Fibroblast of lung (primary cell): ENCODE data around the gene CST9. TPM values are rescaled to one million over a fixed set of nuclear protein-coding genes. Genes with fewer than 3 reads are reported as not detected.

ENCODE experiments used
- DNase-seq, 2 donors: peaks; one replicate each; pipeline versions ENCODE4 v3.0.0 to v3.0.0-alpha.2; 2010; ENCODE audit warnings: low read depth in 2 of 2
- H2AFZ ChIP-seq: 2 replicates; pipeline ENCODE4 v1.5.1; 2012; ENCODE audit warnings: low read length, control low read depth, inconsistent platforms
- H3K27ac ChIP-seq: 2 replicates; pipeline ENCODE4 v1.5.1; 2011; ENCODE audit warnings: low read length, control low read depth; ENCODE audit not compliant: insufficient read depth
- H3K27me3 ChIP-seq: 2 replicates; pipeline ENCODE4 v1.5.1; 2011; ENCODE audit warnings: mild to moderate bottlenecking, low read length; ENCODE audit not compliant: control insufficient read depth, insufficient read depth
- H3K36me3 ChIP-seq: 2 replicates; pipeline ENCODE4 v1.5.1; 2011; ENCODE audit warnings: low read length; ENCODE audit not compliant: control insufficient read depth, insufficient read depth
- H3K4me1 ChIP-seq: 2 replicates; pipeline ENCODE4 v1.5.1; 2011; ENCODE audit warnings: low read length; ENCODE audit not compliant: control insufficient read depth, insufficient read depth; ENCODE audit errors: extremely low read depth
- H3K4me2 ChIP-seq: 2 replicates; pipeline ENCODE4 v1.5.1; 2011; ENCODE audit warnings: low read length, control low read depth; ENCODE audit not compliant: insufficient read depth; ENCODE audit errors: extremely low read depth
- H3K4me3 ChIP-seq, 4 experiments: fragments of 200-600 bp in 1 of 4; sonication (generic) in 1 of 4; replicated peaks in 1 of 4; 2 replicates each; pipeline ENCODE4 v1.5.1; 2011 to 2016; ENCODE audit warnings: low read length in 4 of 4, low read depth in 3 of 4, mild to moderate bottlenecking in 3 of 4, control low read depth in 2 of 4, inconsistent platforms in 1 of 4, mixed read lengths in 1 of 4; ENCODE audit not compliant: insufficient read depth in 1 of 4; ENCODE audit errors: control extremely low read depth in 1 of 4
- H3K79me2 ChIP-seq: 2 replicates; pipeline ENCODE4 v1.5.1; 2012; ENCODE audit warnings: mild to moderate bottlenecking, low read length, inconsistent platforms; ENCODE audit not compliant: control insufficient read depth, insufficient read depth
- H3K9ac ChIP-seq: 2 replicates; pipeline ENCODE4 v1.5.1; 2011; ENCODE audit warnings: mild to moderate bottlenecking, low read length, control low read depth; ENCODE audit not compliant: insufficient read depth
- H3K9me3 ChIP-seq: 2 replicates; pipeline ENCODE4 v1.5.1; 2012; ENCODE audit warnings: low read depth, low read length; ENCODE audit not compliant: control insufficient read depth, insufficient read depth
- H4K20me1 ChIP-seq: 2 replicates; pipeline ENCODE4 v1.5.1; 2011; ENCODE audit warnings: low read length; ENCODE audit not compliant: control insufficient read depth, insufficient read depth; ENCODE audit errors: extremely low read depth
- CTCF ChIP-seq, 2 donors: IDR thresholded peaks in 1 of 2; conservative IDR thresholded peaks in 1 of 2; 1 replicate in 1 of 2; 2 replicates in 1 of 2; pipeline ENCODE4 v1.5.1; 2011 to 2012; ENCODE audit warnings: low read length in 2 of 2, control low read depth in 1 of 2, inconsistent platforms in 1 of 2, low read depth in 1 of 2, mild to moderate bottlenecking in 1 of 2
- EZH2 ChIP-seq: IDR thresholded peaks from 2 replicates; pipeline ENCODE4 v1.5.1; 2012; ENCODE audit warnings: low read length, control low read depth, mild to moderate bottlenecking; ENCODE audit errors: missing control alignments
- polyA plus RNA-seq, 2 donors: library from polyadenylated mRNA; depleted of rRNA in 1 of 2; stranded (reverse) in 1 of 2; unstranded in 1 of 2; fragments of >200 nt; gene quantifications; 2 replicates each; pipeline ENCODE4 v1.2.1, GENCODE V29; 2011 to 2012; ENCODE audit warnings: missing spikeins in 1 of 2
- total RNA-seq: library from RNA; depleted of rRNA; stranded (reverse); fragments of >200 nt; gene quantifications from 2 replicates; pipeline ENCODE4 v1.2.1, GENCODE V29; 2014

Gene CST9
- total and polyA plus RNA-seq, 2 donors (not counting 1 experiment from before 2014, with no cell fraction given), result not detected

DNA sequence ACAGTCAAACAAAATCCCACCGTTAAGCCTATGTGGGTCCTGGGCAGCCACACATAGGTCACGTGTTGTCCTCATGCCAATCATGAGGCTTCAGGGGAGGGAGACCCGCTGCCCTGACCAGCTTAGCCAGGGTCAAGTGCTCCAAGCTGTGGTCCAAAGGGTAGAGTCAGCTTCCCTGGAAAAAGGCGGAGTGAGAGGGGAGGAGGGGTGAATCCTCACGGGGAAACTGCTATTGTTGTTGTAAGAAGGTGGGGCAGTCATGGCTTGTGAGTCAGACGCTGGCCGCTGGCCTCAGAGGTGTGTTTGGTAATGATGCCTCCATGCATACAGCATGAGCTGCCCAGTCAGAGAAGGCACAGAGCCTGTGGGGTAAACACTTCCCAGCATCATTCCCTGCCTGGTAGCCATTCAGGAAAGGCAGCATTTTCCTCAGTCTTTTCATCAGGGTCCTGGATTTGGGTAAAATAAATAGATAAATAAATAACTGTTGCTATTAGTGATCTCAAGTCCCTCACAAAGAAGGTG lies 23.4 kb upstream of the CST9 start:
- Histone ChIP-seq H3K9ac (no peak overlapping the region), H3K27ac (no peak overlapping the region)
- DNase-seq, result peak; percentile 76 to 81

DNA sequence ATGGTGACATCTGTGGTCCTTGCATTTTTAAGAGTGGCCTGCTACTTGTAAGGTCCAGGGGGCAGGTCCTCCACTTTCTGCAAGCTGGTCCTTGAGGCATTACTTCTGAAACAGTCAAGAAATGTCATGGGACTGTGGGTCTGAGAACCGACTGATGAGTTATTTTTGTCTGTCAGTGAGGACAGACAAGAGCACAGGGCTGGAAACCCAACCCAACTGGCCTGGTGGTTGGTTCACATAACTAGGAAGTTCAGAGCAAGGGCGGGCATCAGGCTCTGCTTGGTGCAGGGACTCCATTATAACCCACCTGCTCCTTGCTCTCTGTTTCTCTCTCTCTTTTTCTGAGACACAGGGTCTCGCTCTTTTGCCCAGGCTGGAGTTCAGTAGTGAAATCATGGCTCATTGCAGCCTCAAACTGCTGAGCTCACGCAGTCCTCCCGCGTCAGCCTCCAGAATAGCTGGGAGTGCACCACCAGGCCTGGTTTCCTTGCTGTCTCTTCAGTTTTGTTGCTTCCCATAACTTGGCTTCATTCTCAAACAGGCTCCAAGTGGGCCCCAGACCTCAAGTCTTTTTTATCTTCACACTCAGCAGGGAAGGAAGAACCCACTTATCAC lies 22.8 kb upstream of the CST9 start:
- TF ChIP-seq EZH2 (no peak), CTCF (conservative IDR thresholded peaks at IDR 0.05 in 1 of 2, IDR thresholded peaks at IDR 0.05 in 1 of 2; ENCODE audit: low read depth in 1 of 2, low read length in 2 of 2) (no peak)
- Histone ChIP-seq H3K79me2 (no peaks in the 10 kb centered on the region), H3K4me3 (no peak overlapping the region), H3K4me1 (peaks cover 5% of the 10 kb centered on the region), H3K4me2 (no peak overlapping the region), H4K20me1 (no peaks in the 10 kb centered on the region), H2AFZ (no peak overlapping the region), H3K9me3 (no peaks in the 10 kb centered on the region), H3K9ac (no peak overlapping the region), H3K36me3 (no peaks in the 10 kb centered on the region), H3K27ac (no peak overlapping the region), H3K27me3 (no peaks in the 10 kb centered on the region)
- DNase-seq, result no peak

More for the DNA sequence above, 23.4 kb upstream of the CST9 start:
- H3K4me1 ChIP-seq, result peaks cover 2% of the 10 kb centered on the region
- no peaks in the 10 kb centered on the region for H4K20me1 ChIP-seq
- H3K4me2 ChIP-seq, result no peak overlapping the region
- peaks cover 2% of the 10 kb centered on the region for H3K36me3 ChIP-seq
- H3K4me3 ChIP-seq, result no peak overlapping the region
- no peak for TF ChIP-seq CTCF (conservative IDR thresholded peaks at IDR 0.05 in 1 of 2, IDR thresholded peaks at IDR 0.05 in 1 of 2; ENCODE audit: low read depth in 1 of 2, low read length in 2 of 2)
- no peak for TF ChIP-seq EZH2
- H3K27me3 ChIP-seq, result no peaks in the 10 kb centered on the region
- no peaks in the 10 kb centered on the region for H3K79me2 ChIP-seq
- no peaks in the 10 kb centered on the region for H3K9me3 ChIP-seq
- H2AFZ ChIP-seq, result no peak overlapping the region

- TF ChIP-seq CTCF (conservative IDR thresholded peaks at IDR 0.05 in 1 of 2, IDR thresholded peaks at IDR 0.05 in 1 of 2; ENCODE audit: low read depth in 1 of 2, low read length in 2 of 2) (no peak), EZH2 (no peak)
- no peak overlapping the region for H3K9ac ChIP-seq
- no peak overlapping the region for H3K4me3 ChIP-seq
- no peak overlapping the region for H3K27ac ChIP-seq
- peak in 1 of 2 donors; percentile 51 for DNase-seq
- no peak overlapping the region for H3K4me2 ChIP-seq
- no peak overlapping the region for H2AFZ ChIP-seq
- no peaks in the 10 kb centered on the region for H3K9me3 ChIP-seq
- no peaks in the 10 kb centered on the region for H4K20me1 ChIP-seq
- H3K27me3 ChIP-seq, result no peaks in the 10 kb centered on the region
- no peaks in the 10 kb centered on the region for H3K36me3 ChIP-seq
- peaks cover 5% of the 10 kb centered on the region for H3K4me1 ChIP-seq
- H3K79me2 ChIP-seq, result no peaks in the 10 kb centered on the region
Observed at GRCh38 chr20:23627501-23627900, 21.8 kb upstream of the CST9 start.
